ACC112 (cell line): ENCODE measurements around the gene TSPEAR.
"Not testable (repeated sequence)": the region's sequence is repeated elsewhere in the genome, so short reads cannot be mapped to it uniquely, and the experiment has no call there.

ENCODE experiments used
- H2AFZ ChIP-seq: fragments of 200-600 bp; sonication (generic); one replicate; pipeline ENCODE4 v1.6.0; 2017; ENCODE audit warnings: antibody characterized with exemption, low read length; ENCODE audit not compliant: unreplicated experiment
- H3K27ac ChIP-seq: fragments of 200-600 bp; sonication (generic); 2 replicates; pipeline ENCODE4 v1.5.1; 2014; ENCODE audit warnings: low read depth, mild to moderate bottlenecking, antibody characterized with exemption, low read length, moderate library complexity
- H3K27me3 ChIP-seq: fragments of 200-600 bp; sonication (generic); 2 replicates; pipeline ENCODE4 v1.6.1; 2014; ENCODE audit warnings: mild to moderate bottlenecking, antibody characterized with exemption, low read length, moderate library complexity, mixed read lengths; ENCODE audit not compliant: insufficient read depth
- H3K36me3 ChIP-seq: fragments of 200-600 bp; sonication (generic); 2 replicates; pipeline ENCODE4 v1.6.1; 2016; ENCODE audit warnings: mild to moderate bottlenecking, antibody characterized with exemption, low read length, moderate library complexity, mixed read lengths; ENCODE audit not compliant: insufficient read depth
- H3K4me1 ChIP-seq: fragments of 200-600 bp; sonication (generic); one replicate; pipeline ENCODE4 v1.6.1; 2016; ENCODE audit warnings: low read length, mixed read lengths; ENCODE audit not compliant: insufficient read depth, unreplicated experiment, control insufficient read depth
- H3K4me3 ChIP-seq: fragments of 200-600 bp; sonication (generic); 2 replicates; pipeline ENCODE4 v1.5.1; 2014; ENCODE audit warnings: mild to moderate bottlenecking, low read depth, low read length
- H3K79me2 ChIP-seq: fragments of 200-600 bp; sonication (generic); one replicate; pipeline ENCODE4 v1.6.0; 2016; ENCODE audit warnings: low read length; ENCODE audit not compliant: control insufficient read depth, unreplicated experiment, insufficient read depth

The TSPEAR gene

DNA sequence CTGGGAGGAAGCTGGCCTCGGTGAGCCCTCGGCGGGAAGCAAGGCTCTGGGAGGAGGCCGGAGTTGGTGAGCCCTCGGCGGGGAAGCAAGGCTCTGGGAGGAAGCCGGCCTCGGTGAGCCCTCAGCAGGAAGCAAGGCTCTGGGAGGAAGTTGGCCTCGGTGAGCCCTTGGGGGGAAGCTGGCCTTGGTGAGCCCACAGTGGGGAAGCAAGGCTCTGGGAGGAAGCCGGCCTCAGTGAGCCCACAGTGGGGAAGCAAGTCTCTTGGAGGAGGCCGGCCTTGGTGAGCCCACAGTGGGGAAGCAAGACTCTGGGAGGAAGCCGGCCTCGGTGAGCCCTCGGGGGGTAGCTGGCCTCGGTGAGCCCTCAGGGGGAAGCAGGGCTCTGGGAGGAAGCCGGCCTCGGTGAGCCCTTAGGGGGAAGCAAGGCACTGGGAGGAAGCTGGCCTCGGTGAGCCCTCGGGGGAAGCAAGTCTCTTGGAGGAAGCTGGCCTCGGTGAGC lies 207.4 kb downstream of the TSPEAR start:
- Histone ChIP-seq H3K27me3 (peaks cover 41% of the 10 kb centered on the region), H3K4me1 (no peaks in the 10 kb centered on the region), H3K79me2 (no peaks in the 10 kb centered on the region), H3K27ac (no peak overlapping the region), H2AFZ (no peak overlapping the region), H3K36me3 (no peaks in the 10 kb centered on the region), H3K4me3 (no peak overlapping the region)

DNA sequence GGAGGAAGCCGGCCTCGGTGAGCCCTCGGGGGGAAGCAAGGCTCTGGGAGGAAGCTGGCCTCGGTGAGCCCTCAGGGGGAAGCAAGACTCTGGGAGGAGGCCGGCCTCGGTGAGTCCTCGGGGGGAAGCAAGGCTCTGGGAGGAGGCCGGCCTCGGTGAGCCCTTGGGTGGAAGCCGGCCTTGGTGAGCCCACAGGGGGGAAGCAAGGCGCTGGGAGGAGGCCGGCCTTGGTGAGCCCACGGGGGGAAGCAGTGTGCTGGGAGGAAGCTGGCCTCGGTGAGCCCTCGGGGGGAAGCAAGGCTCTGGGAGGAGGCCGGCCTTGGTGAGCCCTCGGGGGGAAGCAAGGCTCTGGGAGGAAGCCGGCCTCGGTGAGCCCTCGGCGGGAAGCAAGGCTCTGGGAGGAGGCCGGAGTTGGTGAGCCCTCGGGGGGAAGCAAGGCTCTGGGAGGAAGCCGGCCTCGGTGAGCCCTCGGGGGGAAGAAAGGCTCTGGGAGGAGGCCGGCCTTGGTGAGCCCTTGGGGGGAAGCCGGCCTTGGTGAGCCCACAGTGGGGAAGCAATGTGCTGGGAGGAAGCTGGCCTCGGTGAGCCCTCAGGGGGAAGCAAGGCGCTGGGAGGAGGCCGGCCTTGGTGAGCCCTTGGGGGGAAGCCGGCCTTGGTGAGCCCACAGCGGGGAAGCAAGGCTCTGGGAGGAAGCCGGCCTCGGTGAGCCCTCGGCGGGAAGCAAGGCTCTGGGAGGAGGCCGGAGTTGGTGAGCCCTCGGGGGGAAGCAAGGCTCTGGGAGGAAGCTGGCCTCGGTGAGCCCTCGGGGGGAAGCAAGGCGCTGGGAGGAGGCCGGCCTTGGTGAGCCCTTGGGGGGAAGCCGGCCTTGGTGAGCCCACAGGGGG lies 208.1 kb downstream of the TSPEAR start:
- not testable (repeated sequence) for H3K4me1 ChIP-seq, H2AFZ ChIP-seq, H3K4me3 ChIP-seq, H3K27ac ChIP-seq, H3K36me3 ChIP-seq, H3K79me2 ChIP-seq
- H3K27me3 ChIP-seq = peaks cover 34% of the 10 kb centered on the region

DNA sequence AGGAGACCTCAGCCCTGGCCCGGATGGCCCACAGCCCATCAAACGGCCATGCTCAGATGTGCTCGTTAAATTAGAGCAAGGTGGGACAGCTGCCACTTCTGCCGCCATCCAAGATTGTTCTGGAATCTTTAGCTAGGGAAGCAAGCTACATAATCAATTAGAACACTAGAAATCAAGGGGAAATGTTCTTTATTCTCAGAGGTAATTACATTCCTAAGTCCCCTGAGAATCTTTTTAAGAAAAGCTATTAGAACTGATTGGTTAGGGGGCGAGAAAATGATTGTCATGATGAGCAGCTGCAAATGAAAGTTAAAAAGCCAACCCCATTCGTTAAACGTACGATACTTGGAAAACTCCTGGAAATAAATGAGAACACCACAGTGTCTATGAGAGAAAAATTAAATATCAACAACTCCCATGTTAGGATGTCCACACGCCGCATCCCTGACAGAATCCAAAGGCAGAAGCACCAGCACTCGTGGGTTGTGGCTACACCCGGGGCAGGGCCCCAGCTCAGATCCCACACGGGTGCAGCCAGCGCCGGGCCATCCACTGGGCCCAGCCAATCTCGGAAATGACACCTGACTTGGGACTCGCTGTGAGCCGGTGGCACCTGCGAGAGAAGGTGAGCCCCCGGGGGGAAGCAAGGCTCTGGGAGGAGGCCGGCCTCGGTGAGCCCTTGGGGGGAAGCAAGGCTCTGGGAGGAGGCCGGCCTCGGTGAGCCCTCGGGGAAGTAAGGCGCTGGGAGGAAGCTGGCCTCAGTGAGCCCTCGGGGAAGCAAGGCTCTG lies 209.0 kb downstream of the TSPEAR start:
- no peaks in the 10 kb centered on the region for H3K79me2 ChIP-seq
- H3K36me3 ChIP-seq = no peaks in the 10 kb centered on the region
- H3K4me1 ChIP-seq = no peaks in the 10 kb centered on the region
- no peak overlapping the region for H3K27ac ChIP-seq
- H3K4me3 ChIP-seq = no peak overlapping the region
- no peak overlapping the region for H2AFZ ChIP-seq
- H3K27me3 ChIP-seq = peaks cover 30% of the 10 kb centered on the region

DNA sequence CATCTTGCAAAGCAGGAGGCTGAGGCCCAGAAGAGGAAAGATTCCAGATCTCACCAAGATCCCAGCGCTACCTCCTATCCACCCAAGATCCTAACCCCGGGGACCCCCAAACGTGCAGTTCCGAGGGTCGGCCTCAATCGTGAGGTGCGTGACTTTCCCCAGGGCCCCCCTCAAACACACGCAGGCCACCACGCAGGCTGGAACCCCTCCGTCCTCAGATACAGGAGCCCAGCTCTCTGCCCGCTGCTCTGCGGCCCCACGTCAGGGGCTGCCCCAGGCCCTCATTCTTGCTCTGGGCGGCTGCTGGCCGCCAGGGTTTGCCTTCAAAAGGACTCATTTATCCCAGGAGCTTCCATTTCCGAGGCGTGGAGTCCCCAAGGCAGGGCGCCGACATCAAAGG lies 211.3 kb downstream of the TSPEAR start:
- H2AFZ ChIP-seq = no peak overlapping the region

DNA sequence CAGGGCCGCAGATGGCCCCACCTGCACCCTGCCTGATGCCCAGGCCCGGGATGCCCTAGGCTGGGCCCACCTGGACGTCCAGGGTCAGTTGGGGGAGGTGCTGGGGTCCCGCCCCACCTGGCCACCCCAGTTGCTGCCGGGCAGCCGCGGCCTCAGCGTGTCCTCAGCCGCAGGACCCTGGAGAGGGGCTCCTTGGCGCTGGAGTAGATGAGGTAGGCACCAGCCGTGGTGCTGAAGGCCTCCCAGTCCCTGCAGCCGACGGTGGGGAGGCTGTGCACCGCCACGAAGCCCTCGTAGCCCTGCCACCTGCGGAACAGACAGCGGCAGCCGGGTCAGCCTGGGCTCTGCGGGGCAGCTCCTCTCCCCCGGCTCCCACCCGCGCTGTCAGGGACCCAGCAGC lies 211.7 kb downstream of the TSPEAR start:
- H3K79me2 ChIP-seq = no peaks in the 10 kb centered on the region
- peaks cover 41% of the 10 kb centered on the region for H3K27me3 ChIP-seq
- H3K4me1 ChIP-seq = no peaks in the 10 kb centered on the region
- H3K27ac ChIP-seq = no peak overlapping the region
- H2AFZ ChIP-seq = no peak overlapping the region
- H3K36me3 ChIP-seq = no peaks in the 10 kb centered on the region
- no peak overlapping the region for H3K4me3 ChIP-seq

More for the DNA sequence above, 211.3 kb downstream of the TSPEAR start:
- H3K4me3 ChIP-seq = no peak overlapping the region
- H3K4me1 ChIP-seq = no peaks in the 10 kb centered on the region
- no peaks in the 10 kb centered on the region for H3K79me2 ChIP-seq
- H3K27ac ChIP-seq = no peak overlapping the region
- H3K36me3 ChIP-seq = no peaks in the 10 kb centered on the region
- peaks cover 39% of the 10 kb centered on the region for H3K27me3 ChIP-seq

DNA sequence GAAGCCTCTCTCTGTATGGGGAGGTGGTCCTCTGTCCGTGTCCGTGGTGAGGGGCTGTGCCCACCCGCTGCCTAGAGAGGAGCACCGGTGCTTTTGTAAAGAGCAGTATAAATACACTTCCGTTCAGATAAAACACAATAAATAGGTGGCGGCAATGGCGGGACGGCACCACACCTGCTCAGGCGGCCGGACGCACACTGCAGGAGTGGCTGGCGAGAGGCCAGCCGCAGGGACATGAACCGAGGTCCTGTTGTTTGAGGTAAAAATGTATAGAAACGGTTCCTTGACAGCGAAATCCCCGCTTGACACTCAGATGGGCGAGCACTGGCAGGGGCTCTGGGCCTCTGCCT lies 212.2 kb downstream of the TSPEAR start:
- no peak overlapping the region for H3K4me3 ChIP-seq
- no peaks in the 10 kb centered on the region for H3K79me2 ChIP-seq
- H3K36me3 ChIP-seq = no peaks in the 10 kb centered on the region
- H2AFZ ChIP-seq = no peak overlapping the region
- H3K27me3 ChIP-seq = peaks cover 41% of the 10 kb centered on the region
- no peaks in the 10 kb centered on the region for H3K4me1 ChIP-seq
- H3K27ac ChIP-seq = no peak overlapping the region

DNA sequence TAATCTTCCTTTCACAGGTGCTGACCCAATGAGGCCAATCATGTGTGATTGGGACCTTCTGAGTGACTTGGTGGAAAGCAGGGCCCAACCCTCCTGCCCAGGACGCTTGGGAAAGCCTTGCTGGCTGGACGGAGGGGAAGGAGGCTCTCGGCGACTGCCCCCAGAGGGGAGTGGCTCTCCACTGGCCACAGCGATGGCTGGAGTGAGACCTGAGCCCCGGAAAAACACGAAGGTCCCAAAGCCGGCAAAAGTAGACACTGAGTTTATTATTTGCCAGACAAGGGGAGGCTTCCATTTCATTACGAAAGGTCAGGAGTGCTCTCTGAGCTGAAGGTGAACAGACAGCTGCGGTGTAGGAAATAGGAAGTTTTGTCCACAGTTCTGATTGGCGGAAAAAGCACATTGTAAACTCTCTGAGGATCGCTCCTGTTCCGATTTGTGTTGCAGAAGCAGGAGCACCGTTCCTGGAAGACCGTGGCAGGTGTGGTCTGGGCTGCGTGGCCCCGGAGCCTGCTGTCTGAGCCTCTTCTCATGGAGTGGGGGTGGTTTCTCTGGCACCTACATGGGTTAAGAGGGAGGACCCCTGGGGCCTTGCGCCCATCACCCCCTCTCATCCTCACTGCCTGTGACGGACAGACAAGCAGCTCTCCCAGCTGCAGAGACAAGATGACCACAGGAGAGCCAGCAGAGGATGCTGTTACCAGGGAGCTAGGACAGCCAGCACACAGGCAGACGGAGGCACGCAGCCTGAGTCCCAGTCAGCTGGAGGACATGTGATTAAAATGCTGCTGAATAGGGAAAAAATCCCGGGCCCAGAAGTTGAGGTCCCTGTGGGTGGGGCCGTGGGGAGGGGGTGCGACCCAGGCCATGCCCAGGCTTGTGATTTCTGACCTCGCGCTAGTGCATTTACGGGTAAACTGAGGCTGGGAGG lies 212.8 kb downstream of the TSPEAR start:
- H3K36me3 ChIP-seq = no peaks in the 10 kb centered on the region
- no peaks in the 10 kb centered on the region for H3K79me2 ChIP-seq
- H3K4me3 ChIP-seq = no peak overlapping the region
- no peaks in the 10 kb centered on the region for H3K4me1 ChIP-seq
- no peak overlapping the region for H2AFZ ChIP-seq
- no peak overlapping the region for H3K27ac ChIP-seq
- peaks cover 41% of the 10 kb centered on the region for H3K27me3 ChIP-seq

DNA sequence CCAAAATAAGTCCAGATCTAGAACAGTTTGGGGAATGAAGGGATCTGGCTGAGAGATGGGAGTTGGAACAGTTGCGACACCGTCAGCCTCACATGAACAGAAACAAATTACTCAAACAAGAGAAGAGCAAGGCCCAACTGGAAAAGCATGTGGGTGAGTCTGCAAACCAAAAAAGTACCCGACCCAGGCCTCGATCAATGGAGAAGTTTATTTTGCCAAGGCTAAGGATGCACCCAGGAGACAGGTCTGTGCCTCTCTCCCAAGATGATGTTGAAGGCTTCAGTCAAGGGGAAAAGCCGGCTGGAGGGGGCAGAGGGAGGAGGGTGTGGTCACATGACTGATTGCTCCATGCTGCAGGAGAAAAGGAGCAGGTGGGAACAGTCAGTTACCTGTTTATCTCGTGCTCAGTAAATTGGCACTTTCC lies 213.7 kb downstream of the TSPEAR start:
- Histone ChIP-seq H3K36me3 (no peaks in the 10 kb centered on the region), H3K27ac (no peak overlapping the region), H3K79me2 (no peaks in the 10 kb centered on the region), H2AFZ (no peak overlapping the region), H3K27me3 (peaks cover 41% of the 10 kb centered on the region), H3K4me3 (peak overlapping the region; percentile 20; the same call in 1 of the 2 replicates), H3K4me1 (no peaks in the 10 kb centered on the region)

DNA sequence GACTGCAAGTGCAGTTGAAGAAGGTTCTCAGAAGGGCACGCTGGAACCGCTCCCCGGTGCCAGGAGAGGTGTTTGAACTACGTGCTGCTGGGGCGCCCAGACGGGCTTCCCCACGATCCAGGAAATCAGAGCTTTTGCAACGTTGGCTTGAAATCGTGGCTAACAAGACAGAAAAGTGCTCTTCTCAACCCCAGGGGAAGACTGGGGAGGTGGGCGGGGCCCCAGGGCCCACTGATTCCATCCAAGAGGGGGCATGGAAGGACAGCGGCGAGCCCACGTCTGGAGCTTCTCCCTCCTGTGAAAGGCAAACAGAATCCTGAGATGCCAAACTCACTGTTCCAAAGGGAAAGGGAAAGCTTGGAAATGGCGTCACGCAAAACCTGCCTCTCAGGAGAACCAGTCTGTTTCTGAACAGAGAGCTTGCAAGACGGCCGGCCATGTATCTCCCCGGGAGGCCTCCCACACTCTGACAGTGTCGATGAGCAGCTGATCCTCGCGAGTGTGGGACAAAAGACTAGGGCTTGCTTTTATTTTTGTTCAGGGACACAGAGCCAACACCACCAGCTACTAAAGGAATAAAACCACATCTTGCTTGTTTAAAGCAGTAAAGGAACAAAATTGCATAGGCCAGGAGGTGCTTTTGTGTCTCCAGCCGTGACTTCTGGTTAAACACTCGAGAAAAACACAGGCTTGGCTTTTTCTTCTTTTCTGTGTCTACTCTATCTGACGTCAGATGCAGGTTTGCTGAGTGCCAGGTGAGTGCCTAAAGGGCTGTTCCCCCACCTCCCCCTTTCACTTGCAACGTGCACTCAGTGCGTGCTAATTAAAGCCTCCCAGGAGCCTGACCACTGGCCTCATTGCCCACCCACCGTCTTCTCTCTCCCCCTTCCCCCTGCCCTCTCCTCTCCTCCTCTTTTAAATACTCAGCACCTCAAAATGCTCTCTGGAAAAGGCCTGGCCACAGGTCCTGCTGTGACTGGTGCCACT lies 214.5 kb downstream of the TSPEAR start:
- Histone ChIP-seq H3K27ac (no peak overlapping the region), H3K27me3 (peaks cover 32% of the 10 kb centered on the region), H3K36me3 (no peaks in the 10 kb centered on the region), H3K4me1 (no peaks in the 10 kb centered on the region), H2AFZ (no peak overlapping the region), H3K4me3 (peak overlapping the region; percentile 37), H3K79me2 (no peaks in the 10 kb centered on the region)
